BJ (cell line): ENCODE measurements around the gene PNKP. TPM values are rescaled to one million over a fixed set of nuclear protein-coding genes. Genes with fewer than 3 reads are reported as not detected.

Experiments
- CTCF ChIA-PET: fragments of 350-600 bp; formaldehyde crosslinking; extraction: SDS; loops from one replicate; lab custom pipeline; 2021; ENCODE audit warnings: antibody characterized with exemption, inconsistent platforms; lab: Yijun Ruan, JAX
- POLR2A ChIA-PET: fragments of 300-600 bp; sonication (Branson Sonifier 250); formaldehyde crosslinking; extraction: SDS; loops from one replicate; lab custom pipeline; 2021; ENCODE audit warnings: antibody characterized with exemption; lab: Charles Lee
- DNase-seq: peaks from one replicate; pipeline ENCODE4 v3.0.0-alpha.2; 2011; ENCODE audit warnings: low read depth
- H3K27me3 ChIP-seq: 2 replicates; pipeline ENCODE4 v1.6.0; 2011; ENCODE audit warnings: low read length; ENCODE audit not compliant: control insufficient read depth, insufficient read depth
- H3K36me3 ChIP-seq: 2 replicates; pipeline ENCODE4 v1.5.1; 2011; ENCODE audit warnings: low read length; ENCODE audit not compliant: control insufficient read depth, insufficient read depth
- H3K4me3 ChIP-seq: 2 replicates; pipeline ENCODE4 v1.5.1; 2011; ENCODE audit warnings: low read depth, mild to moderate bottlenecking, control low read depth, low read length
- polyA plus RNA-seq: library from polyadenylated mRNA; depleted of rRNA; stranded (reverse); fragments of >200 nt; gene quantifications from 2 replicates; pipeline ENCODE4 v1.2.3, GENCODE V29; 2011
- TF ChIP-seq, protein P1 (sequence below): IDR thresholded peaks from 2 replicates; pipeline ENCODE4 v1.5.1; 2011; ENCODE audit warnings: low read depth, mild to moderate bottlenecking, control low read depth, inconsistent platforms, low read length, moderate library complexity; ENCODE audit not compliant: insufficient read depth

Gene PNKP
- polyA plus RNA-seq, 1 experiment: 28.9 TPM

DNA sequence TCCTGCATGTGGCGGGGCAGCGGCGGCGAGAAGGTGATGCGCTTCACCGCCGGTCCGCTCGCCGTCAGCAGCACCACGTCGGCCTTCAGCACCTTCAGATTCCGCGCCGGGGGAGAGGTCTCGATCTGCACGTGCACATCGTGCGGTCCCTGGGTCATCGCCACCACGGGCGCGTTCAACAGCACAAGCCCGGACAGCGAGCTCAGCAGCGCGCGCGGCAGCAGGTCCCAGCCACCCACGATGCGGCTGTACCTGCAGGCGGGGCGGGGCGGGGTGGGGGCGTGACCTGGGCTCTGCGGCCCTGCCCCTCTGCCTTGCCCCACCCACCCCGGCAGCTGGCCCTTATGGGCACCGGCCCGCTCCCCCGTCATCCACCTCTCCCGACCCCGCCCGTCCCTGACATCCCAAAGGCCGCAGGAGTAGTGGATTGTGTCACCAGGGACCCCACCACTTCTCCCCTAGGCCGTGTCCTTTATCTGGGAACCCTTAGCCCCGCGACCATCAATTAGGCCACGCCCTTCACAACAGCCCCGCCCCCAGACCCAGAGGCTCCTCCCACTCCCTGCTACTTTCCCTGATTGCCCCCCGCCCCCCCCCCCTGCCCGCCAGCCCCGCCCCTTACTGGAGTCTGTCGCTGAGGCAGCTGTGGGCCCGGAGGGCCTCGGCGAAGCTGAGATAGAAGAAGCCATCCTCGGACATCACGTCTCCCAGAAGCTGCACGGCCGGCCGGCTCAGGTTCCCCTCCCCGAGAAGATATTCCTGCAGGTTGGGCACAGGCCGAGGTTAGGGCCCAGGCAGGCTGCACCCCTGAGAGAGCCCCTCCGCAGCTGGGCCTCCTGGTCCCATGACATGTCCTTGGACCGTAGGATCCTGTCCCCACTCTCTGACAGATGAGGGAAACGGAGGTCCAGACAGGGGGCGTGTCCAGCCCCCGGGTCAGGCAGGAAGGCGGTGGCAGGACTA lies 23.3 kb upstream of the PNKP start:
- ChIA-PET CTCF (interaction anchor here (0.9 to 2.5 kb wide), 4 partner anchors 9 to 20 kb away, joined by 3 to 7 read pairs (median 4); no protein-coding TSS in a partner anchor), POLR2A (no interaction called here)
- Histone ChIP-seq H3K36me3 (no peaks in the 10 kb centered on the region; the same call in 1 of the 2 replicates), H3K27me3 (no peaks in the 10 kb centered on the region; the same call in 1 of the 2 replicates), H3K4me3 (peak overlapping the region; percentile 19; the same call in 1 of the 2 replicates)
- DNase-seq: no peak
- TF ChIP-seq, protein P1, sequence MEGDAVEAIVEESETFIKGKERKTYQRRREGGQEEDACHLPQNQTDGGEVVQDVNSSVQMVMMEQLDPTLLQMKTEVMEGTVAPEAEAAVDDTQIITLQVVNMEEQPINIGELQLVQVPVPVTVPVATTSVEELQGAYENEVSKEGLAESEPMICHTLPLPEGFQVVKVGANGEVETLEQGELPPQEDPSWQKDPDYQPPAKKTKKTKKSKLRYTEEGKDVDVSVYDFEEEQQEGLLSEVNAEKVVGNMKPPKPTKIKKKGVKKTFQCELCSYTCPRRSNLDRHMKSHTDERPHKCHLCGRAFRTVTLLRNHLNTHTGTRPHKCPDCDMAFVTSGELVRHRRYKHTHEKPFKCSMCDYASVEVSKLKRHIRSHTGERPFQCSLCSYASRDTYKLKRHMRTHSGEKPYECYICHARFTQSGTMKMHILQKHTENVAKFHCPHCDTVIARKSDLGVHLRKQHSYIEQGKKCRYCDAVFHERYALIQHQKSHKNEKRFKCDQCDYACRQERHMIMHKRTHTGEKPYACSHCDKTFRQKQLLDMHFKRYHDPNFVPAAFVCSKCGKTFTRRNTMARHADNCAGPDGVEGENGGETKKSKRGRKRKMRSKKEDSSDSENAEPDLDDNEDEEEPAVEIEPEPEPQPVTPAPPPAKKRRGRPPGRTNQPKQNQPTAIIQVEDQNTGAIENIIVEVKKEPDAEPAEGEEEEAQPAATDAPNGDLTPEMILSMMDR: no peak

DNA sequence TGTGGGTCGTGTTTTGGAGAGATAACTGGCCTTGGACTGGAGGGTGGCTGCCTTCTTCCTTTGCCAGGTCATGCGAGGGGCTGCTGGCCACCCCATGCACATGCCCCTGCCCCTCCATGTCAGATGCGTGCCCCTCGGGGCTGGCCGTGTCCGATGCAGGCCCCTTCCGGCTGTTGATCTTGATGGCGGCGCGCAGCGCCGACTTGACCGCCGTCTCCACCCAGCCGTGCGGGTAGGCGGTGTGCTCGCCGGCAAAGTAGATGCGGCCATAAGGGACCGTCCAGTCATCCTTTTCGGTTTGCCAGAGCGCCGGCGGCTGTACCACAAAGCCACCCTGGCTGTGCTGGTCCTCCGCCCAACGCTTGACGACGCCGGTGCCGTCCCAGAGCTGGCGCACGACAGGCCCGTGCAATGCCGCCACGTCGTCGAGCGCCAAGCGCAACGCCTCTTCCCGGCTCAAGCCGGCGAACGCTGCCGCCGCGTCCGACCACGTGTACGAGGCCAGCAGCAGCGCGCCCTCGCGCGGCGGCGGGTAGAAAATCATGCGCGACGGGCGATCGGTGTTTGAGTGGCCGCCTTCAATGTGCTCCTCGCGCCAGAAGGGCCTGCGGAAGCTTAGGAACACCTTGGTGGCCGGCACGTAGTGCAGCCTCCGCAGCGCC lies 22.4 kb upstream of the PNKP start:
- ChIA-PET CTCF (interaction anchor here (0.9 to 2.5 kb wide), 4 partner anchors 17 to 28 kb away, joined by 3 to 7 read pairs (median 4); no protein-coding TSS in a partner anchor), POLR2A (no interaction called here)
- TF ChIP-seq, protein P1: peak; percentile 83
- H3K27me3 ChIP-seq: no peaks in the 10 kb centered on the region; the same call in 1 of the 2 replicates
- H3K36me3 ChIP-seq: peaks cover 2% of the 10 kb centered on the region; the same call in 1 of the 2 replicates
- DNase-seq: no peak
- H3K4me3 ChIP-seq: peak overlapping the region; percentile 19; the same call in 1 of the 2 replicates

DNA sequence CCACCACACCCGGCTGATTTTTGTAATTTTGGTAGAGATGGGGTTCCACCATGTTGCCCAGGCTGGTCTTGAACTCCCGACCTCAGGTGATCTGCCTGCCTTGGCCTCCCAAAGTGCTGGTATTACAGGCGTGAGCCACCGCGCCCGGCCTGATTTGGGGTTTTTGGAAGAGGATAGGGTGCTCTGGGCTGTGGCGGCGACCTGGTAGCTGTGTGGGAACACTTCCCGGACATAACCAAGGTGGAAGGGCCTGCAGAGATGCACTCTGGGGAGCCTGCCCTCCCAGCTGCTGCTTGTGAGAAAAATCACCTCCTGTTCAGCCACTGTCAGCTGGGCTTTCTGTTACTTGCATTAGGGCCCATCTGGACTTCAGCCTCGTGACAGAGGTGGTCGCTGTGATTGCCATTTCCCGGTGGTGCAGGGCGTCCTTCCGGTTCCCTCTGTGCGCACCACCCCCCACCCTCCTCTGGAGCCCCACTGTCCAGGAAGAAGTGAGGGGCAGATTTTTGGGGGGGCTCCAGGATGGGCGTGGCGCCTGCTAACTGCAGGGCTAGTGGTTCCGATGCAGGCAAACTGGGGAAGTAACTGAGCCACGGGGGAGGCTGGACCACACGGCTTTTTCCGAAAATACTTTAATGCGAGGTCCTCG lies 21.8 kb upstream of the PNKP start:
- ChIA-PET CTCF (interaction anchor here (1.3 to 1.4 kb wide), 2 partner anchors 22 to 27 kb away, joined by 3 read pairs; no protein-coding TSS in a partner anchor), POLR2A (no interaction called here)
- H3K36me3 ChIP-seq: peaks cover 7% of the 10 kb centered on the region
- no peak overlapping the region for H3K4me3 ChIP-seq
- TF ChIP-seq, protein P1: no peak
- no peak for DNase-seq
- H3K27me3 ChIP-seq: no peaks in the 10 kb centered on the region; the same call in 1 of the 2 replicates

DNA sequence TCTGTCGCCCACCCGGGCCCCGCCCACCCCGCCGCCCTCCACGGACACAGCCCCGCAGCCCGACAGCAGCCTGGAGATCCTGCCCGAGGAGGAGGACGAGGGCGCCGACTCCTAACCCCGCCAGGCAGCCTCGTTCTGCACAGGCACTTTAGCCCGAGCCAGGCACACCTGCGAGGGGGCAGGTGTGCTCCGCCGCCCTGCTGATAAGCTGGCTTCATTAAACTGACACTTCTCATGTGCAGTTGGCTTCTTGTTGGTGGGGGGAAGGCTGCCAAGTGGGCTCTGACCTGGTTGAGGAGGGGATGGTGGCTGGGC lies 21.1 kb upstream of the PNKP start:
- TF ChIP-seq, protein P1: no peak
- Histone ChIP-seq H3K27me3 (no peaks in the 10 kb centered on the region; the same call in 1 of the 2 replicates), H3K4me3 (no peak overlapping the region), H3K36me3 (peaks cover 14% of the 10 kb centered on the region)
- ChIA-PET POLR2A (no interaction called here), CTCF (no interaction called here)
- no peak for DNase-seq
